Measurements from ENCODE around the gene CST2.

GRCh38 chr20:23823621-23824324 lies 2.8 kb downstream of the CST2 start:
- TF ChIP-seq CTCF (IDR thresholded peaks at IDR 0.05; ENCODE audit: low read depth, low read length), result no peak
- no peak for TF ChIP-seq EZH2phosphoT487 (IDR thresholded peaks at IDR 0.05; ENCODE audit: low read depth)
